ENCODE results near the gene WSCD2. TPM values are rescaled to one million over a fixed set of nuclear protein-coding genes. Genes with fewer than 3 reads are reported as not detected.

WSCD2 gene
- total RNA-seq, 1 donor from 2014 or later, result 0.86 TPM

GRCh38 chr12:108231909-108232434 lies 102.9 kb downstream of the WSCD2 start:
- Mint-ChIP-seq H3K27ac (ENCODE audit: unreplicated experiment) (no peak overlapping the region), H3K4me1 (ENCODE audit: unreplicated experiment) (peaks cover 13% of the 10 kb centered on the region), H3K9me3 (ENCODE audit: unreplicated experiment) (no peaks in the 10 kb centered on the region), H3K27me3 (ENCODE audit: unreplicated experiment) (peaks cover 24% of the 10 kb centered on the region), H3K36me3 (ENCODE audit: unreplicated experiment) (no peaks in the 10 kb centered on the region), H3K4me3 (ENCODE audit: unreplicated experiment) (no peak overlapping the region)
- TF ChIP-seq CTCF (IDR thresholded peaks at IDR 0.05), result no peak
- DNase-seq (ENCODE audit: extremely low spot score, unreplicated experiment), result no peak

GRCh38 chr12:108232565-108232964 lies 103.5 kb downstream of the WSCD2 start:
- TF ChIP-seq CTCF (IDR thresholded peaks at IDR 0.05), result no peak
- Mint-ChIP-seq H3K4me3 (ENCODE audit: unreplicated experiment) (no peak overlapping the region), H3K36me3 (ENCODE audit: unreplicated experiment) (no peaks in the 10 kb centered on the region), H3K27me3 (ENCODE audit: unreplicated experiment) (peaks cover 28% of the 10 kb centered on the region), H3K27ac (ENCODE audit: unreplicated experiment) (no peak overlapping the region), H3K9me3 (ENCODE audit: unreplicated experiment) (no peaks in the 10 kb centered on the region), H3K4me1 (ENCODE audit: unreplicated experiment) (peaks cover 13% of the 10 kb centered on the region)
- no peak for DNase-seq (ENCODE audit: extremely low spot score, unreplicated experiment)

- Mint-ChIP-seq H3K4me3 (ENCODE audit: unreplicated experiment) (no peak overlapping the region), H3K27ac (ENCODE audit: unreplicated experiment) (no peak overlapping the region), H3K9me3 (ENCODE audit: unreplicated experiment) (no peaks in the 10 kb centered on the region), H3K36me3 (ENCODE audit: unreplicated experiment) (no peaks in the 10 kb centered on the region), H3K4me1 (ENCODE audit: unreplicated experiment) (peaks cover 13% of the 10 kb centered on the region), H3K27me3 (ENCODE audit: unreplicated experiment) (peaks cover 37% of the 10 kb centered on the region)
- no peak for TF ChIP-seq CTCF (IDR thresholded peaks at IDR 0.05)
- DNase-seq (ENCODE audit: extremely low spot score, unreplicated experiment), result no peak
Measured at GRCh38 chr12:108234158-108234557, 105.1 kb downstream of the WSCD2 start.

GRCh38 chr12:108235197-108235984 lies 106.3 kb downstream of the WSCD2 start:
- no peak for TF ChIP-seq CTCF (IDR thresholded peaks at IDR 0.05)
- H3K27ac Mint-ChIP-seq (ENCODE audit: unreplicated experiment), result no peak overlapping the region
- no peak overlapping the region for H3K4me3 Mint-ChIP-seq (ENCODE audit: unreplicated experiment)
- no peaks in the 10 kb centered on the region for H3K9me3 Mint-ChIP-seq (ENCODE audit: unreplicated experiment)
- H3K4me1 Mint-ChIP-seq (ENCODE audit: unreplicated experiment), result peaks cover 13% of the 10 kb centered on the region
- no peaks in the 10 kb centered on the region for H3K36me3 Mint-ChIP-seq (ENCODE audit: unreplicated experiment)
- no peak for DNase-seq (ENCODE audit: extremely low spot score, unreplicated experiment)
- peaks cover 37% of the 10 kb centered on the region for H3K27me3 Mint-ChIP-seq (ENCODE audit: unreplicated experiment)

- no peak for TF ChIP-seq CTCF (IDR thresholded peaks at IDR 0.05)
- no peak overlapping the region for H3K27ac Mint-ChIP-seq (ENCODE audit: unreplicated experiment)
- no peaks in the 10 kb centered on the region for H3K9me3 Mint-ChIP-seq (ENCODE audit: unreplicated experiment)
- no peak for DNase-seq (ENCODE audit: extremely low spot score, unreplicated experiment)
- H3K27me3 Mint-ChIP-seq (ENCODE audit: unreplicated experiment), result peaks cover 33% of the 10 kb centered on the region
- H3K36me3 Mint-ChIP-seq (ENCODE audit: unreplicated experiment), result no peaks in the 10 kb centered on the region
- no peak overlapping the region for H3K4me3 Mint-ChIP-seq (ENCODE audit: unreplicated experiment)
- peaks cover 13% of the 10 kb centered on the region for H3K4me1 Mint-ChIP-seq (ENCODE audit: unreplicated experiment)
Measured at GRCh38 chr12:108235985-108236263, 106.8 kb downstream of the WSCD2 start.

Measured in osteocyte (in vitro differentiated cells).